IMR-90 (cell line): ENCODE measurements around the gene ZNF583.

Experiments
- CTCF ChIP-seq: conservative IDR thresholded peaks from 2 replicates; pipeline ENCODE4 v1.5.1; 2012; ENCODE audit warnings: mild to moderate bottlenecking, low read depth, low read length, improper control_type of control experiment
- FOS ChIP-seq: fragments of 150-350 bp; IDR thresholded peaks from 2 replicates; pipeline ENCODE4 v1.6.1; 2016; ENCODE audit warnings: low read depth, low read length

- no peak for TF ChIP-seq FOS
- no peak for TF ChIP-seq CTCF
Measured at GRCh38 chr19:56403261-56403660, 871 bp upstream of the ZNF583 start.
